ENCODE data around the gene P2RY2.

Gene P2RY2

DNA sequence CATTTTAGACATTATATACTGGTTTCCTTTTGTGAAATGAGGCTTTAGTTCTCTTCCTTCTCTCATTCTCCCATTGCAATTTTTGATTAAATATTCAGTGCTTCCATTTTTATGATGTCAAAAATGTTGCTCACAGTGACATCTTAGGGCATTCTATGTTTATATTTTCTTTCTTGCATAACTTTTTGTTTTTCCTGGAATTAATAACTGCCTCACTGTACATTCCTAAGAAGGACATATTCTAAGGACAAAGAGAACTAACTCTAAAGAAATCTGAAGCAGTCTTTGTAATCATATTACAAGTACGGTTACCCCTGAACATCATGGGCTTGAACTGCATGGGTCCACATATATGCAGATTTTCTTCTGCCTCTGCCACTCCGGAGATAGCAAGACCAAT lies 28.2 kb downstream of the P2RY2 start:
- no peak for DNase-seq

GRCh38 chr11:73248526-73249185 lies 30.6 kb downstream of the P2RY2 start:
- DNase-seq: no peak

DNA sequence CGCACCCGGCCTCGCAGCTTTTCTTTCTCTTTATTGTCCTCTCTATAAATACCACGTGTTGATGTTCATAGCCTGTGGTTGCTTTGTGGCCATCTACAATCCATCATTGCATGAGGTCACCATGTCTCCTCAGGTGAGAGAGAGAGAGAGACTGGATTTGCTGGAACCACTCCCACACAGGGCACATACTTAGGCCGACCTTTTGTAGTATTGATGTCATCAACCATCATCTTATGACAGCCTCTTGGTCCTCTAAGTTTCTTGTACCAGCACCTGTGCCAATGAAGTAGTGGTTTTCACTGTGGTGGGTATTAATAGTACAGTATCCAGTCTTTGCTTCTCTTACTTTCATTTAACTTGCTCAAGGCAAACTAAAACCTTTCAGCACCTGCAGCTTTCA lies 31.2 kb downstream of the P2RY2 start:
- DNase-seq: peak; percentile 81

GRCh38 chr11:73249853-73250783 lies 32.0 kb downstream of the P2RY2 start:
- no peak for DNase-seq

GRCh38 chr11:73252577-73253191 lies 34.6 kb downstream of the P2RY2 start:
- no peak for DNase-seq

DNA sequence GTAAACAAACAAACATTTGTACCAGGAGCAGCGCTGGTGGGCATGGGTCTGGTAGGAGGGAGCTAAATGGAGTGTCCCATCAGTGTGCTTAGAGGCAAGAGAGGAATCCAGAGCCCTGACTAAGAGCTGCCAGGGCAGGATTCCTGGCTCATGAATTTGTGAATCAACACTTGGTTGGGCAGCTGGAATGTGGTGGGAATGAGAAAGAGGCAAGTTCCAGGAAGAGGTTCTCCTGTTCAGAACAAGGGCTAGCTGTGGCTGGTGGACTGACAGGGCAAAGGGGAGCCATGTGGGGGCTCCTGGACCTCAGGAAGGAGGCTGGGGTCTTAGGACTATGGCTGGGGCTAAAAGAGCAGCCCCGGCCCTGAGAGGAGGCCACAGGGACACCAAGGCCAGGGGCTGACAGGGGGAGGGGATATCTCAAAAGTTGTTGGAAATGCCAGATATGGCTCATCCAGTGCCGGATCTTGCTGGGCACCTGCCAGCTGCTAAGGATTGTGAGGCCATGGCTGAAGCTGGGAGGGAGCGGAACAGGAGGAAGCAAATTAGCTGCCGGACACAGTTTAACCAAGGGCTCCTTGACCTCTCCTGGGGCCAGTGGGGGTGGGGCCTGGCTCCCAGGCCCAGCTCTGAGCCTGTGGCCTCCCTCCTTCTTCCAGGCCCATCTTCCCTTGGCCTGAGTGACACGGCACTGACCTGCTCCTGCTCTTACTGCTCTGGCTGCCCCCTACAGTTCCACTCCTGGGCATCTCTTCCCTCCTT lies 39.4 kb downstream of the P2RY2 start:
- DNase-seq: peak; percentile 98

GRCh38 chr11:73258104-73259035 lies 40.3 kb downstream of the P2RY2 start:
- no peak for DNase-seq

DNA sequence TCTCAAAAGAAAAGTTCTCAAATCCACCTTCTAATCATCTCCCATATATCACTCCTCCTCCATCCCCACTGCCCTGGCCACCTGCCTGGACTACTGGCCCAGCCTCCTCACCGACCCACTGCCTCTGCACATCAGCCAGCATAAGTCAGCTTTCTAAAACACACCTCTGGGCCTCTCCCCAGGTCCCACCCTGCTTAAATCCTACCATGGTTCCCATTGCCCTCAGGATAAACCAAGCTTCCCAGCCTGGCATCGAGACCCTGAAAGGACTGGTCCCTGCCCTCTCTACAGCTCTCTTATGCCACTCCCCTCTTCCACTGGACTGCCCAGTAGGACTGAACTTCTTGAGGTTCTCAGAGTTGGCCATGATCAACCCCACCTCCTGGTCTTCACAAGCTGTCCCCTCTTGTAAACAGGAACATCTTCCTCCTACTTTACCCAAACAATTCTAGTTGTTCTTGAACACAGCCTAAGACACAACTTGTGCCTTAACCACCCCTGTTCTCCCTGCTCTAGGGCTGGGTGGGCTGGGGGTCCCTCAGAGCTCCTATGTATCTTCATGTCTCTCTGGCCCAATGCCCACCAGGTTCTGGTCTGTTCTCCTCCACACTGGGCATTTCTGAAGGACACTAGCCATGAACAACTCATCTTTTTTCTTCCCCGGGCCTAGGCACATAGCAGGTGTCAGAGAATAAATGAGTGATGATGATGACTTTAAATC lies 41.5 kb downstream of the P2RY2 start:
- DNase-seq: no peak

DNA sequence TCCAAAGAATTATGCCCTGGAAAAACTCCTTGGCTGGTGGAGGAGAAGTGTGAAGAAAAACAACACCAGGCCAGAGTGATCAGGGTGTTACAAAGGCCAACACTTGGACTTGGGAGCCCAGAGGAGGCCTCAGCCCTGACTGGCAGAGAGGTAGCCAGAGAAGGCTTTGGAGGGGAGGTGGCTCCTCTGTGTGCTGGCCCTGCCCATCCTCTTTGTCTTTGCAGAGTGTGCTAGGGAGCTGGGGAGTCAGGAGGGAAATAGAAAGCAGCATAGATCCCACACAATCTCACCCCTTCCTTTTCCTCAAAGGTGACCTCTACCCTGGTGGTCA lies 42.0 kb downstream of the P2RY2 start:
- no peak for DNase-seq

DNA sequence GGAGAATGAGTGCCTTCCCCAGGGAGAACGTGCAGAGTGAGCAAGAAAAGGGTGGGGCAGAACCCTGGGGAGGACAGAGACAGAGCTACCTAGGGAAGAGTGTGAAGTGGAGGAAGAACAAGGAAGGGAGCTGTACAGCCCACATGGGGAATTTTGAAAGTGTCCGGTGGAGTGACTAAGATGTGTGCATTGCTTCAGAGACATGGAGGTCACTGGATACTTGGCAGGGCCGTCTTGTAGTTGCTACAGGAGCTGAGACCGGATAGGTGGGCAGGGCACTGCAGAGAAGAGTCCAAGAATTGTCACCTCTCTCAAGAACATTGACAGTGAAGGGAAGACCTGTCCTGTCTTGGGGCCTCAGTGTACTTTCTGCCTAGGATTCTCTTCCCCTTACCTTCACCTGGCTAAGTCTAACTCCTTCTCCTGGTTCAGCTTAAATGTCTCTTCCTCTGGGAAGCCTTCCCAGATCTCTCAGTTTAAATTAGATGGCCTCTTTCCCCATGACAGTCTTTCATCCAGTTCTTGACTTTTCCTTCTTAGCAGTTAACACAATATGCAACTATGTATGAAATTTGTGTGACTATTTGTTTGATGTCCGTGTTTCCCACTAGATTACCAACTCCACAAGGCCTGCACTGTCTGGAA lies 44.9 kb downstream of the P2RY2 start:
- no peak for DNase-seq

DNA sequence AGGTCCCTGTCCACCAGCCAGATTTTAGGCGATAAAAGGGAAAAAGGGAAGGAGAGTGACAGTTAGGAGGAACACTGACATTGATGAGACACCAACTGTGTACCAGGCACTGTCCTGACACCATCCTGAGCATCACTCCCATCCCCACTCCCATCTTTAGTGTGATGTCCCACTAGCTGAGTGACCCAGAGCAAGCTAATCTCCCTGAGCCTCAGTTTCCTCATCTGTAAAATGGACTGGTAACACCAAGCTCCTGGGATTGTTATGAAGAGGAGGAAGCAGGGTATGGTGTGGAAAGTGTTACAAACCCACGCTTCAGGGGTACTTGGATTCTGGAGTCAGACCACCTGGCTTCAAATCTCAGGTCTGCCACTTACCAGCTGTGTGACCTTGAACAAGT lies 45.6 kb downstream of the P2RY2 start:
- no peak for DNase-seq

- no peak for DNase-seq
Measured at GRCh38 chr11:73265278-73265810, 47.3 kb downstream of the P2RY2 start.

DNA sequence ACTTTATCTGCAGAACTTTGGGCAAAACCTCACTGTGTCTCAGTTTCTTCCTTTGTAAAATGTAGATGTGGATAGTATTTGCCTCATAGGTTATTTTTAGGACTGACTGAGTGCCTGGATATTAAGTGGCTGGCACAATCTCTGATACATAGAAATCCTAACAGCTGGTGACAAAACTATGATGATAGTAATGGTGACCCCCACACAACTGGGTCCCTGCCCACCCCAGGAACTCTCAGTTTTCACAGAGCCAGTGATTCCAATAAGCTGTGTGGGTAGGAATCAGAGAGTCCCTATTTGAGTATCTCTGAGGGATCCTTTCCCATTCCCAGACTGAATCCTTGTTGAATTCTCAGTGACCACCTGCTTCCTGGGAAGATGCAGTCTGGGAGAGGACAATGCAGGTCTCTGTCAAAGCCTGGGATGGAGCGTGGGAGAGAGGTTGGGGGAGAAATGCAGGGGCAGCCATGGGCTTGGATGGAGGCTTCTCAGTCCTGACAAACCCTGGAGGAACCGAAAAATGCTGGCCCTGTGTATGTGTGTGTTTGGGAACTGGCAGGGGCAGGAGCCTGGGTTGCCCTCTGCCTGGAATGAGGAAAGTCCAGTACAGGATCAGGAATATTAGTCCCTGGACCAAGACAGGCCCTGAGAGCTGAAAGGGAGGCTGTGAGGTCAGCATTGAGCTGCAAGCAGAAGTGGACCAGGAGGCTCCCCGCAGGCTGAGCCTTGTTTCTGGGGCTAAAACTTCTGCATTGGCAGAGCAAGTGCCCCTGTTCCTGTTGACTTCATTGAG lies 48.0 kb downstream of the P2RY2 start:
- no peak for DNase-seq

DNA sequence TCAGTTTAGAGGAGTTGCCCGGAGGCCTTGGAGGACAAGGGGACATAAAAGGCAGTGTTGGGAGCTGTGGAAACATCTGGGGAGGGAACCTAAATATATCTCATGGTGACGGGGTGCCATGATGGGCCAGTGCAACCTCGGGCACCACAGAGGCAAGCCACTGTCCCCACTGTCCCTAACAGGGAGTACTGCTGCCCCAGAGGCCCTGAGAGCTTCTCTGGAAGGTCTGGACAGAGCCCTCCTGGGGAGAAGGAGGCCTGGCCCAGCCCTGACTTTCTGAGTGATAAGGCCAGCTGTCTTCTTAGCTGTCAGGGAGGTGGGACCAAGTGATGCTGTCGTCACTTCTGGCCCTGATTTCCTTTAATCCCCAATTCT lies 48.6 kb downstream of the P2RY2 start:
- DNase-seq: no peak

GRCh38 chr11:73267122-73267846 lies 49.2 kb downstream of the P2RY2 start:
- no peak for DNase-seq

- DNase-seq: no peak
Measured at GRCh38 chr11:73267906-73268540, 49.9 kb downstream of the P2RY2 start.

DNA sequence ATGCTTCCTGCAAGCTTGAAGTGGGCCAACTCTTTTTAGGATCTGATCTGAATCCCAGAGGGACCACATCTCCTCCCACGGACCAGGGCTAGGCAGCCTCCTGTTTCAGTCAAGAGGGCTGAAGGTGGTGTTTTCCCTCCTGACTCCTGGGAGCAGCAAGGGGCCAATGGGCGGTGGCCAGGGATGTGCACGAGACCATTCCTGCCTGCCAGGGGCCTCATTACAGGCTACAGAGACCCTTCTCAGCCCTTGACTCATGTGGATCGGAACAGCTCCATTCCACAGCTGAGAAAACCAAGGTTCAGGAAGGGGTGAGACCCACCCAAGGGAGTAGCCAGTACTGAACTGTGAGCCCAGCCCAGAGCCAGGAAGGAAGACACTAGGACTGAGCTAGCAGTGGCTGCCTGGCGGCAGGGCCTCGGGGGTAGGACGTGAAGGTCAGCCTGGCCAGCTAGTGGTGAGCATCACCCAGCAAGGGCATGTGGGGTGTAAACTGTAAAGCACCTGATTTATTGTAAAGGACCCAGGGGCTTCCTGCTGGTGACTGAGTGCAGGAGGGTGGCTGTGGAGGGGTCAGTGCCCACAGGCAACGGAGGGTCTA lies 50.7 kb downstream of the P2RY2 start:
- DNase-seq: no peak

DNA sequence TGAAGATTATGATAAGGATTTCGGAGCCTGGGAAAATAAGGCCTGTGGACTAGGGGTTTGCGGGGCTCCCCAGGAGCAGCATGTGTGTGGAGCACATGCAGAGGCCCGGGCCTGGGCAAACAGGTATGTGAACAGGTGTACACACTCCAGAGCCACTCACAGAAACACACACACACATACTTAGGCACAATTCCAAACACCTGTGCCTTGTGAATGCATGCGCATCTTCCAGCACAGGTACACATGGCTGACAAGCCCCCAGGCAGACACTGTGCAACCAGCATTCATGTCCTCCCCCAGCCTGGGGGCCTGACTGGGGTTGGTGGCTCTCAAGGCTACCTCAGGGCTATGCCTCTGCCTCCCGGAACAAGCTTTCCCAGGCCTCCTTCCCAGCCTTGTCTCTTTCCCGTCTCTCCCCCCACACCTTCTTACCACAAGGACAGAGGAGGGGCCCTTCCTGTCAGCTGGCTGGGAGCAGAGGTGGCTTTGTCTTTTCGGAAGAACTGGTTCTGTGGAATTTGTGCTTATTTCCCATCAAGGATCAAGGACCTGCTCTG lies 51.5 kb downstream of the P2RY2 start:
- no peak for DNase-seq
